Muscle layer of duodenum (tissue), 2 donors: ENCODE data around the gene PDC.

Experiments
- H3K27ac ChIP-seq: one replicate; pipeline ENCODE4 v1.7.0; 2013; ENCODE audit warnings: mild to moderate bottlenecking, low read length
- H3K27me3 ChIP-seq: one replicate; pipeline ENCODE4 v1.7.0; 2013; ENCODE audit warnings: low read depth, mild to moderate bottlenecking, control low read depth, low read length
- H3K36me3 ChIP-seq, 2 donors: one replicate each; pipeline ENCODE4 v1.7.0; 2013; ENCODE audit warnings: low read length in 2 of 2, control low read depth in 1 of 2, mild to moderate bottlenecking in 1 of 2; ENCODE audit not compliant: insufficient read depth in 2 of 2, control insufficient read depth in 1 of 2
- H3K4me1 ChIP-seq, 2 donors: one replicate each; pipeline ENCODE4 v1.7.0; 2013; ENCODE audit warnings: low read length in 2 of 2, mild to moderate bottlenecking in 2 of 2, control low read depth in 1 of 2, moderate library complexity in 1 of 2; ENCODE audit not compliant: insufficient read depth in 2 of 2, control insufficient read depth in 1 of 2
- H3K4me3 ChIP-seq, 2 donors: one replicate each; pipeline ENCODE4 v1.7.0; 2013; ENCODE audit warnings: low read length in 2 of 2, low read depth in 1 of 2, mild to moderate bottlenecking in 1 of 2
- H3K9me3 ChIP-seq, 2 donors: one replicate each; pipeline ENCODE4 v1.7.0; 2013; ENCODE audit warnings: low read length in 2 of 2, control low read depth in 1 of 2, mild to moderate bottlenecking in 1 of 2; ENCODE audit not compliant: control insufficient read depth in 1 of 2
- donor health status: healthy.

The PDC gene

DNA sequence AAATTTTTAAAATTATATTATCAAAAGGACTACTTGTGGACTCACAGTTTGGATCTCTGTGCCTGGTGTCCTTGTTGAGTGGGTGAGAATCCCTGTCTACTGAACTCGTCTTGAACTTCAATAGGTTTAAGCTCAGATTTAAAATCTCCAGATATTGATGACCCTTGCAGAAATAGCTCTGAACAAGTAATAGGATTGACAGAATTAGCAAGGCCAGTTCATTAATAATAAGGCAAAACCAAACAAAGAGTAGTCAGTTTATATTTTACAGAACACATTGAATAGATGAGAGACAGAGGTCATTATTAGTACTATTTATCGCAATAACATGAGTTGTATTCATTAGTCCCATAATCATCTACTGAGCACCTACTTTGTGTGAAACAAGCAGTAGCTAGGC lies at the start of gene PDC:
Gene PDC (minus strand): TSS at position 101 of the 400 bp plus-strand sequence. CDS start 11,655 bp downstream, outside the sequence.
- Histone ChIP-seq H3K27ac (no peak within 1 kb of the TSS), H3K4me1 (peaks cover 0 to 3% of the 10 kb centered on the region in 2 donors)

GRCh38 chr1:186503190-186503589 lies 42.3 kb upstream of the PDC start:
- peaks cover 0 to 9% of the 10 kb centered on the region in 2 donors for H3K9me3 ChIP-seq
- H3K27ac ChIP-seq, result no peak overlapping the region
- H3K4me3 ChIP-seq, result no peak overlapping the region
- H3K4me1 ChIP-seq, result no peaks in the 10 kb centered on the region
- H3K36me3 ChIP-seq, result no peaks in the 10 kb centered on the region
- no peaks in the 10 kb centered on the region for H3K27me3 ChIP-seq

More for the DNA sequence above, at the start of gene PDC:
- Histone ChIP-seq H3K9me3 (no peaks in the 10 kb centered on the region), H3K4me3 (no peak within 1 kb of the TSS), H3K36me3 (no peaks in the 10 kb centered on the region), H3K27me3 (no peaks in the 10 kb centered on the region)

- Histone ChIP-seq H3K4me3 (no peak overlapping the region), H3K4me1 (no peaks in the 10 kb centered on the region), H3K9me3 (peaks cover 0 to 9% of the 10 kb centered on the region in 2 donors), H3K36me3 (no peaks in the 10 kb centered on the region), H3K27me3 (no peaks in the 10 kb centered on the region), H3K27ac (no peak overlapping the region)
These were observed 41.2 kb upstream of the PDC start for GRCh38 chr1:186502087-186502486.

DNA sequence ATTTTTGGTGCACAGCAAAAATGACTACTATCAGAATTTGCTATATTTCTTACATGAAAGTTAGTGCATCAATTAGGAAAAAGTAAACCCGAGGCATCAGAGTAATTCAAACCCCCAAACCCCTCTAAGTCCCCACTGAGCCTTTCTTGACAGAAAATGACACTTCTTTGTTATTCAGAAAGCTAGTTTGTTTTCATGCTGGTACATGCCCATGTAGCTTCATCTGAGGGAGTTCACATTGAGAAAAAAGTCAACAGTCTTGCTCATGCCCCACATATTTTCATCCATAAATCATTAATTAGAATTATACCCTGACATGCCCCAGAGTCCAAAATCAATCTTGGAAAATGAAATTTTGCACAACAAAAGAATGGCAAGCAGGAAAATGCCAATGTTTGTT lies 39.9 kb upstream of the PDC start:
- Histone ChIP-seq H3K4me1 (no peaks in the 10 kb centered on the region), H3K27me3 (no peaks in the 10 kb centered on the region), H3K27ac (no peak overlapping the region), H3K9me3 (peaks cover 0 to 6% of the 10 kb centered on the region in 2 donors), H3K36me3 (no peaks in the 10 kb centered on the region), H3K4me3 (no peak overlapping the region)

DNA sequence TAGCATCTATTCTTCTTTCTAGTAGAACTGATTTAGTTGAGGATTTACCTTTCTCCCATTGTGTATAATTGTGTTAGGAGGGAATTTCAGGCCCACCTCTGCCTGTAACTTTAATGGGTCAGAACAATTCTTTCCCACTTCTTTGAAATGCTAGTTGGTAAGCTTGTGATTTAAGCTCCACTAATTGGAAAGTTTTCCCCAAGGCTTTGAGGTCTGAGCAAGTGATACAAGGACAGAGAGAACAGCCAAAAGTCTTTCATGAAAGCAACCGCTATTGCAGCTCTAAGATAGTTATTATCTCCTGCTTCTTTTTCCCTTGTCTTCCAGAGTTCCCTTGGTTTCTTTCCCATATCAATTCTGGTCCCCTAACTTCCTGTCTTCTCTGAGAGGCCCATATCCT lies 38.7 kb upstream of the PDC start:
- Histone ChIP-seq H3K27me3 (no peaks in the 10 kb centered on the region), H3K27ac (no peak overlapping the region), H3K36me3 (no peaks in the 10 kb centered on the region), H3K4me3 (no peak overlapping the region), H3K4me1 (no peaks in the 10 kb centered on the region), H3K9me3 (peaks cover 0 to 3% of the 10 kb centered on the region in 2 donors)

GRCh38 chr1:186498695-186499389 lies 37.9 kb upstream of the PDC start:
- Histone ChIP-seq H3K4me3 (no peak overlapping the region), H3K9me3 (no peaks in the 10 kb centered on the region), H3K4me1 (no peaks in the 10 kb centered on the region), H3K36me3 (no peaks in the 10 kb centered on the region), H3K27me3 (no peaks in the 10 kb centered on the region), H3K27ac (no peak overlapping the region)

- Histone ChIP-seq H3K27me3 (no peaks in the 10 kb centered on the region), H3K36me3 (no peaks in the 10 kb centered on the region), H3K9me3 (no peaks in the 10 kb centered on the region), H3K4me1 (no peaks in the 10 kb centered on the region), H3K4me3 (no peak overlapping the region), H3K27ac (no peak overlapping the region)
These were observed 37.2 kb upstream of the PDC start for GRCh38 chr1:186498071-186498470.

DNA sequence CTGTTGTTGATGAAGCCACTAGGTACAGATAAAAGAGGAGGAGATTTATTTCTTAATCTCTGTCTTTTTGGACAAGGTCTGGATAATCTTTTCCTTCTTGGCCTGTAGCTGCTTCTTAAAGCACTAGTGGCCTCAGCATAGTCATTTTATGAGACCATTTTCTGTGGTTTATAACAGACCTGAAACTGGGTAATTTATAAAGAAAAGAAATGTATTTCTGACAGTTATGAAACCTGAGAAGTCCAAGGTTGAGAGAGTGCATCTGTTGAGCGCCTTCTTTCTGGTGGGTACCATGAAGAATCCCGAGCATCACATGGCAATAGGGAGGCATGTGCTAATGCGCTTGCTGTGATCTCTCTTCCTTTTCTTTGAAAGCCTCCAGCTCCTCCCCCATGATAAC lies 36.7 kb upstream of the PDC start:
- Histone ChIP-seq H3K27me3 (no peaks in the 10 kb centered on the region), H3K4me1 (no peaks in the 10 kb centered on the region), H3K9me3 (no peaks in the 10 kb centered on the region), H3K4me3 (no peak overlapping the region), H3K36me3 (no peaks in the 10 kb centered on the region), H3K27ac (no peak overlapping the region)

DNA sequence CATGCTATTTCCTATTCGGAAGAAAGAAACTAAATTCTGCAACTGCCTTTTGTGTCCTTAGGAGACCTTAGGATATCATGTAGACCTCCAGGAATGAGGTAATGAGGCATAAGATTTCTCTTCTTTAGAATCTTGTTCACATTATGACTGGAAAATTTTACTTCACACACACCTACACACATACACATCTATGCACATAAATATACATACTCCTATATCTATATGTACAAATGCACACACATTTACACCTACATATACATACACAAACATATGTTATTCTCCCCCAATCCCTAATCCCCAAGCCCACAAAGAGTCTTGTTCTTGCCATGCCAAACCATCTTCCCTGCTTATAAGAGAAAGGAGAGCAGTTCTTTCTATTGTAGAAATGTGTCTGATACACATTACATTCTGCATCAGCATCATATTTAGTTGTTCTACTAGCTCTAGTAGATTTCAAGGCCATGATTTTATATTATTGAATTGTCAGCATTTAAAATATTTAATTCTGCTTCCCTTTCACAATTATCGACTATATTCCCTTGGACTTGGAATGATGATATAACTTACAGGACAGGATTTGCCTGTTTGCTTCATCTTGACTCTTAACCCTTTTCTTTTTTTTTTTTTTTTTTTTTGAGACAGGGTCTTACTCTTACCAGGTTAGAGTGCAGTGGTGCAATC lies 35.4 kb upstream of the PDC start:
- Histone ChIP-seq H3K36me3 (no peaks in the 10 kb centered on the region), H3K4me3 (no peak overlapping the region), H3K4me1 (no peaks in the 10 kb centered on the region), H3K9me3 (no peaks in the 10 kb centered on the region), H3K27me3 (no peaks in the 10 kb centered on the region), H3K27ac (no peak overlapping the region)

- no peak overlapping the region for H3K27ac ChIP-seq
- H3K36me3 ChIP-seq, result no peaks in the 10 kb centered on the region
- H3K4me1 ChIP-seq, result no peaks in the 10 kb centered on the region
- H3K4me3 ChIP-seq, result no peak overlapping the region
- no peaks in the 10 kb centered on the region for H3K9me3 ChIP-seq
- no peaks in the 10 kb centered on the region for H3K27me3 ChIP-seq
These were observed 33.9 kb upstream of the PDC start for GRCh38 chr1:186494832-186495271.

DNA sequence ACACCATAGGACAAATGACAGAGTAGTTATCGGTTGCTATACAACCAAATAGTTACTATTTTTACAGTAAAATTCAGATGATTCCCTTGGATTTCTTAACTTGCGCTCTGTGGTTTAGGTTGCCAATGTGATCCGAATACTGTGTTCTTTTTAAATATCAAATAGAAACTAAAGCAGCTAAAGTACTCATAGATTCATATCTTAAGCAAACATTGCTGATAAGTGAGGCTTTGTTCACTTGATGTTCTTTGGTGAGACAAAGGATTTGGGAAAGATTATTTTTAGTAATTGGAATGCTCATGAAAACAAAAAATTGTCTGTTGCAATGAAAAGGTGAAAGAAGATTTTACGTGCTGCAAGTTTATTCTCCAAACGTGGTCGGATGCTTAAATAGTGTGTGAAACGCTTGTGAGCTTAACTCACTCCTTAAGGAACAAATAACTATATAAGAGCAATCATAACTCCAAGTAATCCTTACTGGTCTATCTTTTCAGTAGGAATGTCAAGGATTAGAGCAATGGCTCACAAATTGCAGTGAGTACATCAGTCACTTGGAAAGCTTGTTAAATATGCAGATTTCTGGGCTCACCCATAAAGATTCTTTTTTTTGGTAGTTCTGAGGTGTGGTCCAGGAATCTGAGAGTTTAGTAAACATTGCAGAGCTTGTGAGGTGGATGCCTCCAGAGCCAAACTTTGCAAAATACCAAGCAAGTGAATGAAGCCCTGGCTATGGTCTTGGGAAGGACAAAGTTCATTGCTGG lies 31.8 kb upstream of the PDC start:
- no peak overlapping the region for H3K4me3 ChIP-seq
- H3K4me1 ChIP-seq, result no peaks in the 10 kb centered on the region
- no peaks in the 10 kb centered on the region for H3K9me3 ChIP-seq
- H3K36me3 ChIP-seq, result no peaks in the 10 kb centered on the region
- no peaks in the 10 kb centered on the region for H3K27me3 ChIP-seq
- H3K27ac ChIP-seq, result no peak overlapping the region
